Thoracic aorta (tissue), 2 donors: ENCODE data around the gene ELL. TPM values are rescaled to one million over a fixed set of nuclear protein-coding genes. Genes with fewer than 3 reads are reported as not detected.

ENCODE experiments used
- ATAC-seq: fragments of 150-250 bp; one replicate; pipeline ENCODE4 v1.8.0; 2017; ENCODE audit warnings: low read depth; ENCODE audit not compliant: insufficient number of reproducible peaks, low FRiP score
- DNase-seq: peaks from one replicate; pipeline ENCODE4 v3.0.0-alpha.2; 2020; ENCODE audit warnings: low spot score
- H3K27ac ChIP-seq, 2 donors: fragments of 200-600 bp; sonication (generic); 1 replicate in 1 of 2; 2 replicates in 1 of 2; pipeline ENCODE4 v1.5.1; 2016; ENCODE audit warnings: mild to moderate bottlenecking in 2 of 2, moderate library complexity in 2 of 2
- H3K27me3 ChIP-seq: fragments of 200-600 bp; sonication (generic); replicated peaks from 2 replicates; pipeline ENCODE4 v1.6.0; 2016; ENCODE audit warnings: mild to moderate bottlenecking; ENCODE audit not compliant: insufficient read depth
- H3K36me3 ChIP-seq: fragments of 200-600 bp; sonication (generic); one replicate; pipeline ENCODE4 v1.5.1; 2016
- H3K4me1 ChIP-seq, 2 donors: fragments of 200-600 bp; sonication (generic); 1 replicate in 1 of 2; 2 replicates in 1 of 2; pipeline versions ENCODE4 v1.5.1 to v1.6.0; 2016; ENCODE audit warnings: low read depth in 2 of 2, mild to moderate bottlenecking in 1 of 2; ENCODE audit not compliant: control insufficient read depth in 1 of 2
- H3K4me3 ChIP-seq: fragments of 200-600 bp; sonication (generic); 2 replicates; pipeline ENCODE4 v1.5.1; 2016; ENCODE audit warnings: mild to moderate bottlenecking
- H3K9me3 ChIP-seq: fragments of 200-600 bp; sonication (generic); 2 replicates; pipeline ENCODE4 v1.5.1; 2016
- total RNA-seq, 2 donors: library from RNA; depleted of rRNA; stranded (reverse); fragments of >200 nt; gene quantifications; one replicate each; pipeline versions ENCODE4 v1.1.0 to v1.2.3, GENCODE V29; 2016
- TF ChIP-seq, protein P1 (sequence below): fragments of 200-600 bp; sonication (generic); IDR thresholded peaks from one replicate; pipeline ENCODE4 v1.5.1; 2019; ENCODE audit warnings: antibody characterized with exemption

The ELL gene
- total RNA-seq, 2 donors from 2014 or later = 28.3 to 35.0 TPM

DNA sequence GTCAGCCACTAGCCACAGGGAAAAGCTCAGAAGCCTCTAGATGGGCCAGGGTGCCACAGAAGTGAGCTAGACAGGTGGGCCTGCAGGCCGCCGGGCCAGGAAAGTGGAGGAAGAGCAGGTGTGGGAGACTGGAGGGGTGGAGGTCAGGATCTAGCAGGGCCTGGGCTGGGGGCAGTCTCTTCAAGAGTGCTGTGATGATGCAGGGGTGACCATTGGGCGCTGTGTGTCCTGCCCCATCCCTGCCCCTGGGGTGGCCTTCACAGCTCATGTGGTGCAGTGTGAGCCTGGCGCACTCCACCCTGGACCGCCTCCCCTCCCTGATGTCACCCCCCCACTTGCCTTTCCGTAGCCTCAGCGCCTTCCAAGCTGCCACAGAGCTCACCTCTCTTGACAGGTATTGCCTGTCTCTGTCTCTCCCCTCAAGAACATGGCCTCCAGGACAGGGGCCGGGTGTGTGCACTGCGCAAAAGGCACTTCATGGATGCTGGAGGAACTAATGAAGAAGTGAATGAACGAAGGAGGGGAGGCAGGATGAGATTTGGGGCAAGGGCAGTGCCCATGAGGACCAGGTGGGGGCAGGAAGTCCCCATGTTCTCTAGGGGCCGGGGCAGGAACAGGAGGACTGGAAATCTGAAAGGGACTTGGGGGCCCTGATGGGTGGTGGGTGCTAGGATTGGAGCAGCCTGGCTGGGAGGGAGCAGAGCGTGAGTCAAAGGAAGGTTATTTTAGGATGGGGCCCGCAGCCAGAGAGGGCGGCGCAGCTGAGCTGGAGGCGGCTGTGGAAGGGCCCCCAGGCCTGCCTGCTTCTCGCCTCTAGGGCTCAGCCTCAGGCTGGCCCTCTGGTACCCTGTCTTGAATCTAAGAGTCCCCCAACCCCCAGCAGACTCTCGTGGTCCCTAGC is 96.1 kb downstream of the ELL start:
- H3K9me3 ChIP-seq = no peaks in the 10 kb centered on the region
- ATAC-seq = peak; percentile 30
- TF ChIP-seq, protein P1, sequence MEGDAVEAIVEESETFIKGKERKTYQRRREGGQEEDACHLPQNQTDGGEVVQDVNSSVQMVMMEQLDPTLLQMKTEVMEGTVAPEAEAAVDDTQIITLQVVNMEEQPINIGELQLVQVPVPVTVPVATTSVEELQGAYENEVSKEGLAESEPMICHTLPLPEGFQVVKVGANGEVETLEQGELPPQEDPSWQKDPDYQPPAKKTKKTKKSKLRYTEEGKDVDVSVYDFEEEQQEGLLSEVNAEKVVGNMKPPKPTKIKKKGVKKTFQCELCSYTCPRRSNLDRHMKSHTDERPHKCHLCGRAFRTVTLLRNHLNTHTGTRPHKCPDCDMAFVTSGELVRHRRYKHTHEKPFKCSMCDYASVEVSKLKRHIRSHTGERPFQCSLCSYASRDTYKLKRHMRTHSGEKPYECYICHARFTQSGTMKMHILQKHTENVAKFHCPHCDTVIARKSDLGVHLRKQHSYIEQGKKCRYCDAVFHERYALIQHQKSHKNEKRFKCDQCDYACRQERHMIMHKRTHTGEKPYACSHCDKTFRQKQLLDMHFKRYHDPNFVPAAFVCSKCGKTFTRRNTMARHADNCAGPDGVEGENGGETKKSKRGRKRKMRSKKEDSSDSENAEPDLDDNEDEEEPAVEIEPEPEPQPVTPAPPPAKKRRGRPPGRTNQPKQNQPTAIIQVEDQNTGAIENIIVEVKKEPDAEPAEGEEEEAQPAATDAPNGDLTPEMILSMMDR = peak; percentile 60

DNA sequence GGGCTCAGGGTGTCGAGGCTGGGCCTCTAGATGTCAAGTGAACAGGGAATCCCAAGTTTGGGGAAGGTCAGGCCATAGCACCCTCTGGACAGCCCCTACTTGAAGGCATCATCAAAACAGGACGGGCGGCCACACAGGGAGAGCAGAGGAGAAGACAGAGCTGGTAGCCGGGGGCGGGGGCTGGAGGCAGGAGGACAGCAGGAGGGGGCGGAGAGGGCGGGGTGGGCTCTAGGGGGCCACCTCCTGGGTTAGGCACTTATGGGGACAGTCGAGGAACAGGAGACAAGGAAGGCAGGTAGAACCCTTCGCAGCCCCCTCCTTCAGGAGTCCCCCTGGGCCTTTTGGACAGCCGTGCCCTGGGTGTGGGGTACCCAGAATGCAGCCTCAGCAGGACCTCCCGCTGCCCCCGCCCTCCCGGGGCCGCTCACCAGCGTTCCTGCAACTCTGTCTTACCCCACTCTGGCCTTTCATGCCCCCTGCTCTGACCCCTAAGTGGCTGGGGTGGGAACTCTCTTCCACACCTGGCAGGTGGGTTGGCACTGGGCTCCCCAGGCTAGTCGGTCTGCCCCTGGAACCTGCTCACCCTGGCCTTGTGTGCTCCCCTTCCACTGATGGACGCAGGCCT is 96.9 kb downstream of the ELL start:
- Histone ChIP-seq H3K4me1 (peaks cover 15 to 79% of the 10 kb centered on the region in 2 donors), H3K27me3 (no peaks in the 10 kb centered on the region), H3K4me3 (no peak overlapping the region), H3K9me3 (no peaks in the 10 kb centered on the region), H3K27ac (peak overlapping the region; percentile 77 to 86), H3K36me3 (no peaks in the 10 kb centered on the region)
- ATAC-seq (no peak), DNase-seq (no peak)
- TF ChIP-seq, protein P1 = no peak

More for the DNA sequence above, 96.1 kb downstream of the ELL start:
- no peak overlapping the region for H3K4me3 ChIP-seq
- no peaks in the 10 kb centered on the region for H3K36me3 ChIP-seq
- peaks cover 15 to 71% of the 10 kb centered on the region in 2 donors for H3K4me1 ChIP-seq
- no peaks in the 10 kb centered on the region for H3K27me3 ChIP-seq
- peak overlapping the region; percentile 77 to 86 for H3K27ac ChIP-seq
- DNase-seq = no peak

DNA sequence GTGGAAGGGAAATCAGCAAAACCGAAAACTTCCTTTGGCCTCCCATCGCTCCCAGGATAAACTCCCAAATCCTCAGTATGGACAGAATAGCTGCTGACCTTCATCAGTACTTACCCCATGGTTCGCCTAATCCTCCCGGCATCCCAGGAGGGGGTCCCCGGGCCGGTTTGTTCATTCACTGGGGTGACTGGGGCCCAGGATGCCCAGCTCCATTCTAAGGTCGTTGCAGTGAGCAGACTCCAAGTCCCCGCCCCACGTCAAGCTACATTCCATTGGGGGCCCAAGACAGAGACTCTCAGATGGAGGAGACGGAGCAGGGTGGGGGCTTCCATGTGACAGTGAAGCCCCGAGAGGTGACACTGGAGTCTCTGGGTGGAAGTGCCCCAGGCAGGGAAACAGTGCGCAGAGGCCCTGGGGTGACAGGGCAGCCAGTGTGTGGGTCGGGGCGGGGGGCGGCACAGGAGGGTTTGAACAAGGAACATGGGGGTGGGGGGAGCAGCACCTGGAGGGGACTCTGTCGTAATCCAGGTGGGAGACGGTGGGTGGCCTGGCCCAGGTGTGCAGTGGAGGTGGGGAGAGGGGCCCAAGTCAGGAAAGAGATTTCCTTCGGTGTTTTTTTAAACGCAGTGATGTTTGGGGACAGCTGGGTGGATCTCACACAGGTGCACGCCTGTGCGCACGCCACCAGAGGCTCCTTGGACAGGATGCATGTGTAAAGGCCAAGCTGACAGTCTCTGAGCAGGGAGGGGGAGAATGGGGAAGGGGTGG is 97.6 kb downstream of the ELL start:
- H3K4me3 ChIP-seq = no peak overlapping the region
- no peaks in the 10 kb centered on the region for H3K9me3 ChIP-seq
- peaks cover 10 to 73% of the 10 kb centered on the region in 2 donors for H3K4me1 ChIP-seq
- no peak for ATAC-seq
- H3K27me3 ChIP-seq = no peaks in the 10 kb centered on the region
- peak overlapping the region in 1 of 2 donors; percentile 39 for H3K27ac ChIP-seq
- no peak for DNase-seq
- TF ChIP-seq, protein P1 = no peak
- H3K36me3 ChIP-seq = no peaks in the 10 kb centered on the region

- Histone ChIP-seq H3K4me1 (peaks cover 11 to 71% of the 10 kb centered on the region in 2 donors), H3K4me3 (no peak overlapping the region), H3K9me3 (no peaks in the 10 kb centered on the region), H3K27ac (peak overlapping the region in 1 of 2 donors; percentile 39), H3K36me3 (no peaks in the 10 kb centered on the region), H3K27me3 (no peaks in the 10 kb centered on the region)
- no peak for DNase-seq
- no peak for ATAC-seq
- TF ChIP-seq, protein P1 = no peak
Measured at GRCh38 chr19:18423258-18424020, 98.4 kb downstream of the ELL start.
